ENCODE measurements around the gene AIMP2.
A peak's percentile ranks its signal among the peaks of the same experiment; 100 is the strongest.
"Not testable (repeated sequence)": the region's sequence is repeated elsewhere in the genome, so short reads cannot be mapped to it uniquely, and the experiment has no call there.

Gene AIMP2

DNA sequence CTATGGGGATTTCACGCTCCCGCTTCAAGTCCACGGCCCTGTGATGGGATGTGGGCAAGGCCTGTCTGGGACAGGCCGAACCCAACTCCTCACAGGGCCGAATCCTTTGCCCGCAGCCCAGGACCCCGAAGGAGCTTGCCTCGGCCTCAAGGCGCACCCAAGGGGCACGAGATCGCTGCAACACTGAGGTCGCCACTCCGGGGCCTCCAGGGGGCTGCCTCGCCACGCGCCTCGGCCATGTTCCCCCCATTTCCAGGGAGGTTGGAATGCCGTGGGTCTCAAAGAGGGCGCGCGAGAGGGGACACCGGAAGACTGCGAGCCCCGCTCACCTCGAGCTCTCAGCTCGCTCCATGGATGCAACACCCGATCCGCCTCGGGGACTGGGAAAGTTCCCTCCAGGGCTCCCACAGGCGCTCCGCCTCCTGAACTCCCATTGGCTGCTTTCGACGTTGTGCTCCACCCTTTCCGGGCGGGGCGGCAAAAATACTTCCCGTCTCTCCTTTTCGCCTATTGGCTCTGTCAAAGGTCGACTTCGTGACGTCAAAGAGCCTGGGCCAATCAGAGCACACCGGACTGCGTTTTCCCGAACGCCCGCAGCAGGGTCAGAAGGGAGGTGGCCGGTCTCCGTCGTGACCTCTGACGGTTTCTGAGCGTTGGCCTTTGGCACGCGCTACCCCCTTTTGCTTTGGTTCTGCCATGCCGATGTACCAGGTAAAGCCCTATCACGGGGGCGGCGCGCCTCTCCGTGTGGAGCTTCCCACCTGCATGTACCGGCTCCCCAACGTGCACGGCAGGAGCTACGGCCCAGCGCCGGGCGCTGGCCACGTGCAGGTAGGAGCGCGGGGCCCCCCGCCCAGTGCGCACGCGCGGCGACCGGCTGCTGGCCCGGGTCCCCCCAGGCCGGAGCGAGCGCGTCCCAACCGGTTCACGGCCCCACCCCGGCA lies at the start of gene AIMP2, which contains the start of gene PMS2:
TSS of gene AIMP2 (plus strand) at position 605 of the 944 bp plus-strand sequence. CDS start at position 697, 92 bp downstream.
TSS of gene PMS2 (minus strand) at position 382 of the 944 bp plus-strand sequence. CDS start at position 352, 30 bp downstream.
- Histone ChIP-seq H3K4me3 (ENCODE audit: insufficient read length, low read depth) (peak within 1 kb of the TSS; percentile 92), H3K4me1 (ENCODE audit: insufficient read depth, insufficient read length) (no peaks in the 10 kb centered on the region), H3K27me3 (ENCODE audit: insufficient read depth, insufficient read length) (no peaks in the 10 kb centered on the region), H3K9me3 (ENCODE audit: insufficient read depth, low read length) (no peaks in the 10 kb centered on the region), H3K36me3 (ENCODE audit: insufficient read depth, insufficient read length, low read length) (peaks cover 45% of the 10 kb centered on the region), H3K9ac (ENCODE audit: insufficient read length, low read depth) (peak within 1 kb of the TSS; percentile 97)
- peak; percentile 99 for DNase-seq (ENCODE audit: low read depth, low spot score)
- TF ChIP-seq YY1 (IDR thresholded peaks at IDR 0.05; ENCODE audit: insufficient read depth, insufficient read length) (no peak), ZNF274 (IDR thresholded peaks at IDR 0.05; ENCODE audit: low read depth, low read length) (no peak), SUZ12 (IDR thresholded peaks at IDR 0.05; ENCODE audit: extremely low read depth, insufficient read depth, insufficient read length) (no peak)

GRCh38 chr7:5963205-5963604 lies 45.9 kb upstream of the AIMP2 start:
- not testable (repeated sequence) for H3K27me3 ChIP-seq (ENCODE audit: insufficient read depth, insufficient read length); H3K9ac ChIP-seq (ENCODE audit: insufficient read length, low read depth); DNase-seq (ENCODE audit: low read depth, low spot score); H3K36me3 ChIP-seq (ENCODE audit: insufficient read depth, insufficient read length, low read length); H3K4me3 ChIP-seq (ENCODE audit: insufficient read length, low read depth); H3K4me1 ChIP-seq (ENCODE audit: insufficient read depth, insufficient read length); H3K9me3 ChIP-seq (ENCODE audit: insufficient read depth, low read length)

DNA sequence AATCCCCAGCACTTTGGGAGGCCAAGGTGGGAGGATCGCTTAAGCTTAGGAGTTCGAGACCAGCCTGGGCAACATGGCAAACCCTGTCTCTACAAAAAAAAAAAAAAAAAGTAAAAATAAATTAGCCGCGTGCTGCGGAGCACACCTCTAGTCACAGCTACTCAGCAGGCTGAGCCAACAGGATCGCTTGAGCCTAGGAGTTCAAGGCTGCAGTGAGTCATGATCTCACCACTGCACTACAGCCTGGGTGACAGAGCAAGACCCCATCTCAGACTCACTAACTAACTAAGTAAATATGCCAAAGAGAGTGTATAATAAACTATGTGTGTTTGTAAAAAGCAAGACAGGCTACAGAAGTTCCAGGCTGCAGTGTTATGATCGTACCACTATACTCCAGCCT lies 45.3 kb upstream of the AIMP2 start:
- not testable (repeated sequence) for H3K4me3 ChIP-seq (ENCODE audit: insufficient read length, low read depth); DNase-seq (ENCODE audit: low read depth, low spot score); H3K27me3 ChIP-seq (ENCODE audit: insufficient read depth, insufficient read length); H3K4me1 ChIP-seq (ENCODE audit: insufficient read depth, insufficient read length); H3K9me3 ChIP-seq (ENCODE audit: insufficient read depth, low read length); H3K9ac ChIP-seq (ENCODE audit: insufficient read length, low read depth); H3K36me3 ChIP-seq (ENCODE audit: insufficient read depth, insufficient read length, low read length)

DNA sequence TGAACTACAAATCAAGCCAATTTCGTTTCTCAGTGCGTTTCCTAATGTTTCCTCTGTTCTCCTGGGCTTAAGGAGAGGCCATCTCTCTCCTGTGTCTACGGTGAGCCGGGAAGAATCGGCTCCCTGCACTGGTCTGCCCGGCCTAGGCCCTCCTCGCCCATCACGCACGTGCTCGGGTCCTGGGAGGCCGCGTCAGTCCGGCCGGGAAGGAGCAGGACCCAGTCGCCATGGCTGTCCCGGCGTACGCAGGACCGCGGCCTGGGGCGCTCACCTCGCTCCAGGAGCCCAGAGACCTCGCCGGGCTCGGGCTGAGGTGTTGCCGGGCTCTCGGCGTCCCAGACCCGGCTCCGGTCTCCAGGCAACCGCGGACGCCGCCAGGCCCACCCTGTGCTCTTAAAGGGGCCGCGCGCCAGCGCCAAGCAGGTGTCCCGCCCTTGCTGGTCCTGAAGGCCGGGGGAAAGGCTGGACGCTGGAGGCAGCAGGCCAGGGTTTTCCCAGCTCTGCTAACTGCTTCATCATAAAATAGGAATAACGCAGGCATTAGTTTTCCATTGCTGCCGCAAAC lies 38.6 kb upstream of the AIMP2 start, which contains the start of gene RSPH10B:
TSS of gene RSPH10B (minus strand) at position 343 of the 565 bp plus-strand sequence. CDS start 3,573 bp downstream, outside the sequence.
- H3K36me3 ChIP-seq (ENCODE audit: insufficient read depth, insufficient read length, low read length); H3K4me1 ChIP-seq (ENCODE audit: insufficient read depth, insufficient read length); H3K27me3 ChIP-seq (ENCODE audit: insufficient read depth, insufficient read length); H3K9me3 ChIP-seq (ENCODE audit: insufficient read depth, low read length); H3K4me3 ChIP-seq (ENCODE audit: insufficient read length, low read depth); H3K9ac ChIP-seq (ENCODE audit: insufficient read length, low read depth); DNase-seq (ENCODE audit: low read depth, low spot score): not testable (repeated sequence)

GRCh38 chr7:5973580-5973979 lies 35.5 kb upstream of the AIMP2 start:
- not testable (repeated sequence) for H3K27me3 ChIP-seq (ENCODE audit: insufficient read depth, insufficient read length); DNase-seq (ENCODE audit: low read depth, low spot score); H3K4me3 ChIP-seq (ENCODE audit: insufficient read length, low read depth); H3K9me3 ChIP-seq (ENCODE audit: insufficient read depth, low read length); H3K4me1 ChIP-seq (ENCODE audit: insufficient read depth, insufficient read length); H3K36me3 ChIP-seq (ENCODE audit: insufficient read depth, insufficient read length, low read length); H3K9ac ChIP-seq (ENCODE audit: insufficient read length, low read depth)

DNA sequence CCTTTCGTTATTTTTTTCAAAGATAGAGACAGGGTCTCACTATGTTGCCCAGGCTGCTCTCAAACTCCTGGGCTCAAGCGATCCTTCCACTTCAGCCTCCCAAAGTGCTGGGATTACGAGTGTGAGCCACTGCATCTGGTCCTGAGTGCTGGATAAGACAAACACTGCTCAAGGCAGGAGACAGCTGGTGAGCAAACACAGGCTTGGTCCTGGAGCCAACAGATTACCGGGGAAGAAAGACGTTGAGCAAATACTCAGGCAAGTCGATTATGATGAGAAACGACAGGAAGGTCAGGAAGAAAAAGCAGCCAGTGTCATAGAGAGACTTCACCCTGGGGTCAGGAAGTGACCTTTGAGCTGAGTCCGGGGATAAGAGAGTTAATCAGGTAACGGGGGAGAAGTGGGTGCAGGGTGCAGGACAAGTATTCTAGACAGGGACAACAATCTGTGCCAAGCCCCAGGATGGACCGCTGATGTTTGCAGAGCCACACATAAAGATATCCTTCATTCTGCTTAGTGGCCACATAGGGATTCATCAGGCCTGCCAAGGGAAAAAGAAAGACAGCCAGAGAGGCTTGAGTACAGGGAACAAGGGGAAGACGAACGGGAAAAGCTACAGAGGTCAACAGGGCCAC lies 29.3 kb upstream of the AIMP2 start:
- H3K9me3 ChIP-seq (ENCODE audit: insufficient read depth, low read length); DNase-seq (ENCODE audit: low read depth, low spot score); H3K9ac ChIP-seq (ENCODE audit: insufficient read length, low read depth); H3K27me3 ChIP-seq (ENCODE audit: insufficient read depth, insufficient read length); H3K4me1 ChIP-seq (ENCODE audit: insufficient read depth, insufficient read length); H3K4me3 ChIP-seq (ENCODE audit: insufficient read length, low read depth): not testable (repeated sequence)
- peaks cover 14% of the 10 kb centered on the region for H3K36me3 ChIP-seq (ENCODE audit: insufficient read depth, insufficient read length, low read length)

- not testable (repeated sequence) for H3K27me3 ChIP-seq (ENCODE audit: insufficient read depth, insufficient read length); H3K9ac ChIP-seq (ENCODE audit: insufficient read length, low read depth); H3K4me3 ChIP-seq (ENCODE audit: insufficient read length, low read depth); DNase-seq (ENCODE audit: low read depth, low spot score); H3K4me1 ChIP-seq (ENCODE audit: insufficient read depth, insufficient read length); H3K9me3 ChIP-seq (ENCODE audit: insufficient read depth, low read length)
- H3K36me3 ChIP-seq (ENCODE audit: insufficient read depth, insufficient read length, low read length), result peaks cover 51% of the 10 kb centered on the region
Measured at GRCh38 chr7:5987061-5987460, 22.0 kb upstream of the AIMP2 start.
